GM18508 (cell line): ENCODE results near the gene PABPC1L.

Experiments used
- ATAC-seq: cut with Tn5 transposase; IDR thresholded peaks from one replicate; pipeline ENCODE4 v1.9.1; 2021; ENCODE audit warnings: moderate number of reproducible peaks; ENCODE audit not compliant: insufficient read depth, unreplicated experiment

Gene PABPC1L

DNA sequence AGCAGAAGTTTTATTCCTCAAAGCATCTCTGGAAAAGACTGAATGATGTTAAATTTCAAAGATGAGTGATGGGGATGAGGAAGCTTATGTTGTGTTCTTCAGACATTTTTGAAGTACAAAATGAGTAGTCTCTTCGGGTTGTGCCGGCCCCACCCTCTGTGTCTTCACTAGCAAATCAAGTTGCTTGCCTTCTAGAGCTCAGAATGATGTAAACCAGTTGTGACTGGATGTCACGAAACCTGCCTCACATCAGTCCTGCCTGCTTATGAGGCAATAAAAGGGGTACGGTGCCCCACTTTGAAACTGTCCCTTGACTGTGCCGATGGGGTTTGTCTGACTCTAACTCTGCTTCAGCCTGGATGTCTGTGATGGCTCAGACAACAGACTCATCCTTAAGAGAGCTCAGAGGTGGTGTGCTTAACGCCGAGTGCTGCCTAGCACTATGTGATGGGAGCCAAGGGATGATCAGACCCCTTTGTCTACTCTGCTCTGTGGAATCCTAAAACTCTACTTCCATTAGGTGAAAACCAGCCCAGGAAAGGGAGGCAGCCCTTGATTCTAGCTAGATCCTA, 31.3 kb downstream of the PABPC1L start:
- ATAC-seq: no peak

DNA sequence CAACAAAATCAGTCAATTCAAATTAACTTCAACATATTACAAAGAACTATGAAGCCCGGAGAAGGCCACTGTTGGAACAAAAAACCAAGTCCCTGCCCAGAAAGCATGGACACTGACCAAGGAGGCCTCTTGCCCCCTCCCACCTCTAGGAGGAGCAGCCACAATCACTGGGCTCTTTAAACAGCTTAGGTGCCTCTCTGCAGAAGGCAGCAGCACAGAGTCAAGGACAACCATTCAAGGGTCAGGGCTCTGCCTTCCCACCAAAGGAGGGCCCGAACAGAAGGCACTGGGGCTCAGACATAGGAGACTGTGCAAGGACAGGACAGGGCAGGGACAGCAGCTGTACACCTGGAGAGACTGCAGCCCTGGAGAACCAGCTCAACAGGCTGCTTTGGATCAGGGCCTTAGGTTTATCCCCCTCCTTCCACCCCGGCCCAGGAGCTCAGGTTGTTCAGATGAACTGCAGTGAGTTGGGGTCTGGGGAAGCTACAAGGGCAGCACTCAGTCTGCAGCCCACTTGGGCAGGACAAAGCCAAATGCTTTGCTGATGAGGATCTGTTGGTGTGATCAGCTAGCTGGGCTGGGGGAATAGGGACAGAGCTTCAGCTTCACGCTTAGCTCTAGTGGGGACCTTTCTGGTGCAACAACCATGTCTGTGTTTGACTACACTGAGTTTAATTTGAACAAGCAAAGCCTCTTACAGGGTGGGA, 32.6 kb downstream of the PABPC1L start:
- ATAC-seq: no peak

DNA sequence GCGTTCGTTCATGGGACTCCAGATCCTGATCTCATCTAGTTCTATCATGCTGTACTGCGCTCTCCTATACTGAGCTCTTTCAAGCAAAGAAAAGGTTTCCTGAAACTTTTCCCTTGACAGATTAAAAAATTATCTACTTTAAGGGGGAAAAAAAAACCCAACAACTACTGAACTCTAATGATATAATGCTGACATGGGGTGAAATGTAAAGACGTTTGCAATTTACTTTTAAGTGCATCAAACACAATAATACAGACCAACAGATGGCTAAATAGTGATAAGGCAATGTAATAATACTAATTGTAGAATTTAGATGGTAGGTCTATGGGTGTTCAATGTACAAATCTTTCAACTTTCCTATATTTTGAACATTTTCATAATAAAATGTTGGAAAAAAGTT, 34.0 kb downstream of the PABPC1L start:
- ATAC-seq: no peak

DNA sequence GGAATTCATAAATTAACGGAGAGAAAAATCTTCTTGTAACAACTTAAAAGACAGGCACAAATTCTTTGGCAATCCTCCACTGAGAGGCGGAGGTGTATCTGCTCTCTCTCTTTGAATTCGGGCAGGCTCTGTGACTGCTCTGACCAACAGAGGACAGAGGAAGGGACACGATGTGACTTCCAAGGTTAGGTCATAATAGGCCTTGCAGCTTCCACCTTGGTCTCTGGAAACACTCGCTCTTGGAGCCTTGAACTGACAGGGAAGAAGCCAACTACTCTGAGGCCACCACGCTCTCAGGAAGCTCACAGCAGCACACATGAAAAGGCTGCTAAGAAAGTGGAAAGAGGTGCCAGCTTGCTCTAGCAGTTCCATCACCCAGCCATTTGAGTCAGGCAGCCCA, 35.4 kb downstream of the PABPC1L start:
- ATAC-seq: no peak

DNA sequence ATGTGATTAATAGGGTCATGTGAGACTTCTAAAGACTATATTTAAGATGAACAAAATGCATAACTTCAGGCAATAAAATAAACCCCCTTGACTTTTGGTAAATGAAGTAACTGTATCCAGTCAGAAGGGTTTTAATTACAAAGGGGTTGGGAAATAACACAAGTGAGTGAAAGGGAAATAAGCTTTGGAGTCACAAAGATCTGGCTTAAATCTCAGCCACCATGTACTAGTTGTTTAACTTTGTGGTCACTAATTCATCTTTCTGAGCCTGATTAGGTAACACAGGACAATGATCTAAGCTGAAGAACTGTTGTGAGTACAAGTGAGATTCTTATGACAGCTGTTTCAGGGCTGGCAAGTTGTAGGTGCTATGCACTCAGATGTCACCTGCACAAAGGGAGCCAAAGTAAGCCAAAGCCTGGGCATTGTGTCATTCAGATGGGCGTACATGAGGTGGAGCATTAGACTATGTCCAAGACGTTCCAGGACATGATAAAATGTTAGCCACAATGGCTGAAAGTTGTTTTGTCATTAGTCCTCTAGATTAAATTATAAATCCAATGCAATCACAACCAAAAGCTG, 36.5 kb downstream of the PABPC1L start:
- no peak for ATAC-seq

DNA sequence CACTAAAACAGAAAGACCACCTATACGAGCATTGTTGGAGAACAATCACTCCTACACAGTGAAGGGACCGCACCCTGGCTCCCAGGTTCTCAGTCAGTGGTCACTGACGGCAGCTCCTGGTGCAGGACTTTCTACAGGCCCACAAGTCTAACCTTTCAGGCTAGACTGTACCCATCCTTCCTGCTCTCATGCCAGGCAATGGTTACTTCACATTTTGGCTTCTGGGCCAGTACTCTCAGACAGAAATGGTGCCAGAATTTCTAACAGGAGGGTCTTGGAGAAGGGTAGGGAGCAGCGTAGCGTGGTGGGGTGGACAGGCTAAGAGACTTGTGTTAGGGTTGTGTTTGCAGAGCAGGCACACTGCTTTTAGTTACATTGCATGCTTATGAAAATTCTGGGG, 38.2 kb downstream of the PABPC1L start:
- ATAC-seq: no peak

DNA sequence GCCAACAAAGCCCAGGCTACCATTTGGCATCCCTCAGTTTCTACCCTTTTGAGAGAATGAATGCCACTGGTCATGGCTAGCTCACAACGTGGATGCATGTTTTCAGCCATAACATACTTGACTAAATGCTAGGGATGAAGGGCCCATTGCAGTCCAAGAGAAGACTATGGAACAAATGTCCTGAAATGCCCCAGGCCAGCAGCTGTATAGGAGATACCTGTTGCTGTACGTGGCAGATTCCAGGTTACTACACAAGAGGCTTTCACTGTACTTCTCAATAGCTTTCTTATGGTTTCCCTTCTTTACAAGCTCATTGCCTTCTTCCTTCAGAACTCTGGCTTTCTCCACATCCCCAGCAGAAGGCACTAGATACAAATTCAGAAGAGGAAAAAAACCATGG, 38.7 kb downstream of the PABPC1L start:
- no peak for ATAC-seq

DNA sequence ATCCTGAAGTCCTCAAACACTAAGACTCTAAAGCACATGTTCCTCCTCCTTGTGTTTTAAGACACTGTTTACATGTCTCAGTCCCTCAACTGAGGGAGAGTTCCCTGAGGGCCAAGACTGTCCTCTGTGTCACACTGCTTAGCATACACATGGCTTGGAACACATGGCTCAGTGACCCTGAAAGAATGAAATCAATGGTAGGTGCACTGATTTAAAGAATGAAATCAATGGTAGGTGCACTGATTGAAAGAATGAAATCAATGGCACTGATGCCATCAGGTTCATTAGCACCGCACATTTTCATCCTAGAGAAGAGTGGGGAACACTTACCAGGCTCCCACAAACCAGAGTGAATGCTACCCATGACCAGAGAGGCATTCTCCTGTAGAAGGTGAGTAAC, 40.5 kb downstream of the PABPC1L start:
- no peak for ATAC-seq

DNA sequence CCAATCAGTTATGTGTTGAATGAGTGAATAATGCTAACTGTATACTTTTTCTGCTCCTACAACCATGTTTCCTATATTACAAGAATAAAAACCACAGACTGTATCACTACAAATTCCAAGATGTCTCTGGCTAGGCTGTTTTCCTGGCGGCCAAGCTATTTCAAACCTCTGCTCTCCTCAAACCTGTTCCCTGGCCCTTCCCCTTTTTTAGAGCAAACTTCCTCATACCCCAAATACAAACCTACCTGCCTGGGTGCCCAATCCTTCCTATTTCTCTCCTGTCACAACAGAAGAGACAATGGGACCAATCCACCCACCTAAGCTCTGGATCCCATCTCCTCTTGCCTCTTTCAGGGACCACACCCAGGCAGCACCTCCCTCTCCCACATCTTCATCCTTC, 42.9 kb downstream of the PABPC1L start:
- no peak for ATAC-seq

DNA sequence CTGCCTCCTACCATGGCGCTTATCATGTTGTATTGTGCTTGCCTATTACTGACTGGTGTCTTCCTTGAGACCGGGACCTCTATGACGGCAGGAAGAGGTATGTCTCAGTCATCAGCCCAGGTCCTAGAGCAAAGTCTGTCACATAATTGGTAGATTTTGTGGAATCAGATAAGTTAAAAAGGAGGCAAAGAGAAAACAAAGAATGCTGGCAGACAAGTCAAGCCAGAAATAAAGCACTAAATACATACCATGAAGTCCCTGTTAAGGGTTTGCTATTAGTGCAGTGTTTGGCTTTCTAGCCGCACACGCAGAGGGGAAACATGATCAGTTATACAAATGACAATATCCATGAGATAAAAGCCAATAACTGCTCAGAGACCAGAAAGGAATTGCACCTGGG, 44.4 kb downstream of the PABPC1L start:
- ATAC-seq: no peak

DNA sequence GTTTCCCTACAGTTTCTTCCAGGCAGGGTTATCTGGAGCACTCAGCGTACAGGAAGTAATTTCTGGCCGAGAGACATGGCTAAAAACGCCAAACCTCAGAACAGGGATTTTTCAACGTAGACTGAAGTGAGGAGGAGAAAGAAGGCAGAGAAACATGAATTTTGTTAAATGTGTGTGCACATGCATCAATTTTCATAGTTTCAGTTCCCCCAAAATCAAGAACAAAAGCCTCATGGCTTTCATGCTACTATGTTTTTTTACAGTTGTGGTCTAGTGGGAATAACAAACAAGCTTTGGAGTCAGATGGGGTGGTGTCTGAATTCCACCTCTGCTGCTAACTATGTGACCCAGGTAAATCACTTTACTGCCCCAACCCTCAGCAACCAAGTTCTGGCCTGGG, 45.4 kb downstream of the PABPC1L start:
- ATAC-seq: no peak

DNA sequence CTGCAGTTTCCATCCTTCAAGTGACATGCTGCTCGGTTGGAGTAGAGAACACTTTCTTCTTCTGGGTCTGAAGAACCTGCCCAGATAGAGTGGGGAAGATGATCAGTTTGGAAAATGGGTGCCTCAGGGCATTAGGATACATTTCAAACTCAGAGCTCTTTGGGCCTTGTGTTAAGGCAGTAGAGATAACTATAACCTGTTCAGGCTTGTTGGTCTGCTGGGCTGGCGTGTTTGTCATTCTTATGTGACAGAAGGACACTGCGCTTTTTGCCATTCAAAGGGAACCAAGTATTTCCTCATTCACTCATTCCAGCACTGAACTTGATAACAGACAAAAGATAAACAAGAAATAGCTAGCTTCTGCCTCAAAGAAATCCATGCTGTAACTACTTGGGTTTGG, 46.5 kb downstream of the PABPC1L start:
- ATAC-seq: no peak

DNA sequence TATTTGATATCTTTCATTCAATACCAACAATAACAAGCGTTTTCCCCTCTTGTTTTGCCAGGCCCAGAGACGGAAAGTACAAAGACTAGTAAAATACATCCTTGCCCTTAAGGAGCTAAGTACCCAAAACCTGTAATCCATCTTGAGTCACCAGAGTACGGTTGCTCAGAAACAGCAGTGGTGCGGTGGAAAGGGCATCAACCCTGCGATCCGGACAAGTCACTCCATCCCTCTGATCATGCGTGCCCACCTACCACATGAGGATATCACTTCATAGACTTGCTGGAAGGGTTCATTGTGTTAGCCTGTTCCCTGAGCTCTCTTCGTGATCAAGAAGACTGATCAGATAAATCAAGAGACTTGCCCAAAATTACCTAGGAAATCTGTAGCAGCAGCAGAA, 48.4 kb downstream of the PABPC1L start:
- ATAC-seq: no peak

DNA sequence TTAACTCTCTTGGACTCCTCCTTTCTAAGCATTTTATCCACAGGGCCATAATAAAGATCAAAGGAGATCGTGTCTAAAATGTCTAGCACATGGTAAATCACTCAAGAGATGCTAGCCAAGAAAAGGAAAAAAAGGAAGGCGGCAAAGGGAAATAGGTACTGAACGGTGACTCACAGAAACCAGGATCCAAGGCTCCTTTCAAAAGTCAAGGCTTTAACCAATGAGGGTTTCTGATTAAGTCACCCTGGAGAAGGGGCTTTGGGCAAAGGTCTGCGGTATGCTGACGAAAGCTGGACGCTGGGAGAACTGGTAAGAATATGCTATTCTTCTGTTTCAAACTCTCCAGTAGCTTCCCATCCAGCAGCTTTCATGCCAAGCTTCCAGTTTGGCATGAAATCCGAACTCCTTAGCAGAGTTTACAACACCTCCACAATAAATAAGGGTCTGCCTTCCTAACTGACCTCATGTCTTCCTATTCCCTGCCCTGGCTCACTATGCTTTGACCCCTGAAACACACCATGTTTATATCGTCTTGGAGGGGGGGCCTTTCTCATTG, 49.3 kb downstream of the PABPC1L start:
- no peak for ATAC-seq

DNA sequence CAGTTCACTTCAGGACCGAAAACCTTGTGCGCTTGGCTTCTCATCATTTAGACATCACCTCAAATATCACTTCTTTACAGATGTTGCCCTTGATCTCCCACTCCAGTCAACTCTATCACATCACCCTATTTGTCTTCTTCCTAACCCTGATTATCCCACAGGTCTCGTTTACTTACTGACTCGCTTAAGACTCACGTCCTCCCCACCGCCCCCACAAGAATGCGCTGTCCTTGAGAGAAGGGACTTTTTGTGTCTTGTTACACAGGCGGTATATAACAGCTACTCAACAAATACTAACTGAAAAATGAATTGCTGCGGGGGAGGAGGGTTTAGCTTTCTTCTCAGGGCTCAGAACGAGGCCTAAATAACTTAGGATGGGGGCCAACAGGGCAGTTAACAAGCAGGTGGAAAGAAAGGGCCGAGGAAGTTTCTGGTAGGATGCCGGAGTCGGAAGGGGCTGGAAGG, 49.8 kb downstream of the PABPC1L start:
- no peak for ATAC-seq

DNA sequence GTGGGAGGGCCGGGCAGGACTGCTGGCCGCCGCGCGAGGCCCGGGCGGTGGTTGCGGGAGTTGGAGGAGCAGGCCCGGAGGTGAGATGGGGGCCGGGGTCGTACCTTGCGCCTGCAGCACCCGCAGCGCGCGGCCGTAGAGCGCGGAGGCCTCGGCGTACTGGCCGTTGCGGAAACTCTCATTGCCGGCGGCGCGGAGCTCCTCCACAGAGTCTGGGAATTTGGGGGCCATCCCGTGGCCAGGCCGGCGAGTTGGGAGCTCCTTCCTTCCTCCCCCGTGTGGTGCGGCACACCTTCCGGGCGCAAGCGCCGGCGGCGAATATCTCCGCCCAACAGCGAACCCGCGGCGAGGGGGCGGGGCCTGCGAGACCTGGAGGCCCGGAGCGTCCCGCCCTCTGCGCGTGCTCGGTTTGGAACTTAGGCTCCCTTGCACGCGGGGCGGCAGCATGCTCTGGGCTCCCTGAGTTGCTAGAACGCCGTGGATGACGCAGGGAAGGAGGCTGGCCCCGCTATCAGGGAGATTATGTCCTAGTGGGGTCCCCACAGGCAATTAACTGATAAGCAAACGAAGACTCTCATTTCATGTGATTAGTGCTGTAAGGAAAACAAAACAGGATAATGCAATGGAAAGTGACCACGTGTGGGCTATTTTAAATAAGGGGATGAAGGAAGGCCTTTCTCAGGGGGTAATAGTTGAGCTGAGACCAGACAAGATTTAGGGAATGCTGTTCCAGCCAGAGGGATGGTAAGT, 50.4 kb downstream of the PABPC1L start, which contains the start of gene TOMM34:
Gene TOMM34 (minus strand): TSS at position 295 of the 750 bp plus-strand sequence. CDS start 64 bp downstream, at position 231.
- ATAC-seq: no peak

DNA sequence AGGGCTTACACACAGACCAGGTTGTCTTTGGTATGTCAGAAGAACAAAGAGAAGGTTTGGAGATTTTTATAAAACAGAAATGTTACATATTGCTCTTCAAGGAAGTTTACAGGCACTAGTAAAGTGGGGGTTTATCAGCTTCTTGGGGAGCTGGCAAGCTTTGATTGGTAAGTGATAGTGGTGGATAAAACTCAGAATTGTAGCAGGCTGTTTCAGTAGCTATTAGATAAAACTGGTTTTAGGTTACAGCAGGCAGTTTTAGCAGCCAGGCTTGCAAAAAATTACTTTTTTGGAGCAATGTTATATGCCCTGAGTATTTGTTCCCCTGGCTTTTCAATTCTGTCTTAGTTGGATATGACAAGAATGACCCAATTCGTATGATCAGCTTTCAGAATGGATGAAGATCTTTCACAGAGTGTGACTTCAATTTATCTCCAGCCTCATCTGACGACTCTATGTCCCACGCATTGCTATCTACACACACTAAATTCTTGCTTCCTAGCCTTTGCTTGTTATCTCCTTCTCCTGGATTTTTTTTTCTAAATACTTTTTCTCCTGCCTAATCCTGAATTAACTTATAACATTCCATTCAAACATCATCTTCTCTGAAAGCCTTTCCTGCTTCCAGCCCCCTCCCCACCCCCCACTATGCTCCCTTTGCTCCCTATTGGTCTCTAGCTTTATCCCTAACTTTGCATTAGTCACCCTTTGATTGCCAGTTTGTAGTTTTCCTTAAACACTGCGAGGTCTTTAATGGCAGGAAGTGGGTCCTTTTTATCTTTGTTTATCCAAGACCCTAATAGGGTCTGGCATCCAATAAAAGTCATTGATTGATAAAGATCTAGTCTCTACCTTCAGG, 51.4 kb downstream of the PABPC1L start:
- no peak for ATAC-seq

DNA sequence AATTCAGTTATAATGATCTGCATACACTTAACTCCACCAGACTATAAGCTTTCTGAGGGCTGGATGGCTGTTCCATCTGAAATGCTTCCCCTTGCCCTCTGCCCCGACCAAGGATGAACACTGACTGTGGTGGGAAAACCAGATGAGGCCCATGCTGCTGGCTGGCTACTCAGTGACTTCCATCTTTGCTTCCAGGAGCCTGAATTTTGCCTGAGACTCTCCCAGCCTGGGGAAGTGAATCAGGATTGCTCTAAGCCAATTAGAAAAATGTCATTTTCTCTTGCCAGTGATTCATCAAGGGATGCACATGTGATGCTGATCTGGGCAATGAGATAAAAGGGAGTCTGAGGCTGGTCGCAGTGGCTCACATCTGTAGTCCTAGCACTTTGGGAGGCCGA, 52.0 kb downstream of the PABPC1L start:
- ATAC-seq: no peak

DNA sequence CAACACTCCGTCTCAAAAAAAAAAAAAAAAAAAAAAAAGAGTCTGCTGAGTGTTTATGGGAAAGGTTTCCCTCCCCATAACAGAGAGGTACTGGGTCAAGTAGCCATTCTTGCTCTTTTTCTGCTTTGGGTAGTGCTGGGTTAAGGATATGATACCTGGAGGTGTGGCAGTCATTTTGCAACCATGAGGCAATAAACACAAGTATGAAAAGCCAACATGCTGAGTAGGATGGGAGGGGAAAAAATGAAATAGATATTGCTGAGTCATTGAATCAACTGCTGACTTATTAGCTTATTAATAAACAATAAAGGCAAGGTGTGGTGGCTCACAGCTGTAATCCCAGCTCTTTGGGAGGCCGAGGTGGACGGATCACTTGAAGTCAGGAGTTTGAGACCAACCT, 52.6 kb downstream of the PABPC1L start:
- ATAC-seq: no peak
